Activated naive CD4-positive, alpha-beta T cell treated with anti-CD3 and anti-CD28 coated beads, Interleukin-2, amount 50 U/mL, for 24 hours (primary cell): ENCODE results near the gene BPIFA1.
A peak's percentile ranks its signal among the peaks of the same experiment; 100 is the strongest.

ENCODE experiments used
- H3K27ac Mint-ChIP-seq: one replicate; pipeline ENCODE4 v1.8.0; 2021; ENCODE audit warnings: mild to moderate bottlenecking, mixed read lengths
- H3K27me3 Mint-ChIP-seq: one replicate; pipeline ENCODE4 v1.8.0; 2021; ENCODE audit warnings: mixed read lengths
- H3K36me3 Mint-ChIP-seq: one replicate; pipeline ENCODE4 v1.8.0; 2021; ENCODE audit warnings: mixed read lengths
- H3K4me1 Mint-ChIP-seq: one replicate; pipeline ENCODE4 v1.8.0; 2021; ENCODE audit warnings: mixed read lengths
- H3K4me3 Mint-ChIP-seq: one replicate; pipeline ENCODE4 v1.8.0; 2021; ENCODE audit warnings: mild to moderate bottlenecking, mixed read lengths
- H3K9me3 Mint-ChIP-seq: one replicate; pipeline ENCODE4 v1.8.0; 2021; ENCODE audit warnings: mixed read lengths

Gene BPIFA1

DNA sequence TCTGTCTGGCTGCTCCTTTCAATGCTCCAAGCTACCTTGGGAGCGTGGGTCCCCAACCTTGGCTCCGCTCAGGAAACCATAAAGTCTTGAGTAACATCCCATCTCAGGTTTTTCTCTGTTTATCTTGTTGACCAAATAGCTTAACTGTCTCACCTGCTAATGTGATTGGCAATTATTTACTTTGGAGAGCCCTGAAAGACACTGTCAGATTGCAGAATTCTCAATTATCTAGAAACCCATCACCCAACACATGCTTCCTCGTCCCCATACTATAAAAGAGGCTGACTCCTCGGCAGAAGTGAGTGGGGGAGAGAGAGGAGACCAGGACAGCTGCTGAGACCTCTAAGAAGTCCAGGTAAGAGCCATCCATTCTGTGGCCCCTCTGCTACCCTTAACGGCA is at the start of gene BPIFA1:
BPIFA1 (plus strand) TSS at position 301 of the 400 bp plus-strand sequence. CDS start 1,716 bp downstream, outside the sequence.
- Mint-ChIP-seq H3K27me3 (no peaks in the 10 kb centered on the region), H3K27ac (peak within 1 kb of the TSS; percentile 46), H3K36me3 (no peaks in the 10 kb centered on the region), H3K9me3 (no peaks in the 10 kb centered on the region), H3K4me1 (peaks cover 16% of the 10 kb centered on the region), H3K4me3 (no peak within 1 kb of the TSS)

DNA sequence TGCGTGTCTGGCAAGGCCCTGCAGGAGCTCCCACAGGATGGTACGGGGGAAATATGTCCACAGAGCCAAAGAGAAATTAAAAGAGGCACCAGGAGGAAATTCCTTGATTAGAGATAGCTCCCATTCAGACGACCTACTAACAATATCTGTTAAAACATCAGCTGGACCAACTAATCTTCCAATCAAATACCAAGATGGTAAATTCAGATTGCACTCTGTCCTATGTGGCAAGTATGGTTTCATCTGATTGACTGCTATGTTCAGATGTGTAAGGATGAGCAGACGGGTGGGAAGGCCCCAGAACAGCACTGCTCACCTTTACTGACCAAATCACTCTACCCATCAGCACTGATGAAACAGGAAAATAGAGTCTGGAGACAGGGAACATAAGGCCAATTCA is 48.3 kb upstream of the BPIFA1 start:
- H3K27ac Mint-ChIP-seq: no peak overlapping the region
- no peaks in the 10 kb centered on the region for H3K27me3 Mint-ChIP-seq
- no peaks in the 10 kb centered on the region for H3K36me3 Mint-ChIP-seq

DNA sequence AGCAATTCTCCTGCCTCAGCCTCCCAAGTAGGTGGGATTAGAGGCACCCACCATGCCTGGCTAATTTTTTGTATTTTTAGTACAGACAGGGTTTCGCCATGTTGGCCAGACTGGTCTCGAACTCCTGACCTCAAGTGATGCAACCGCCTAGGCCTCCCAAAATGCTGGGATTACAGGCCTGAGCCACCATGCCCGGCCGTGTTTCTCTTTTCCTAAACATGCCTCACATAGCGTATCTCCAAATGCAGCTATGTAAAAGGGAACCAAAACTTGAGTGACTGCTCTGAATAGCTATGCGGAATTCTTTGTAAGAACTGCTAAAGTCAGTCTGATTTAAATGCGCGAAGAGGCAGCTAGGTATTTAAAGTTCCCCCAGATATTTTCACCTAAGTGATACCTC is 47.4 kb upstream of the BPIFA1 start:
- H3K4me3 Mint-ChIP-seq: no peak overlapping the region
- no peaks in the 10 kb centered on the region for H3K27me3 Mint-ChIP-seq

More for the DNA sequence above, 48.3 kb upstream of the BPIFA1 start:
- H3K4me1 Mint-ChIP-seq: no peaks in the 10 kb centered on the region
- H3K9me3 Mint-ChIP-seq: no peaks in the 10 kb centered on the region
- H3K4me3 Mint-ChIP-seq: no peak overlapping the region

DNA sequence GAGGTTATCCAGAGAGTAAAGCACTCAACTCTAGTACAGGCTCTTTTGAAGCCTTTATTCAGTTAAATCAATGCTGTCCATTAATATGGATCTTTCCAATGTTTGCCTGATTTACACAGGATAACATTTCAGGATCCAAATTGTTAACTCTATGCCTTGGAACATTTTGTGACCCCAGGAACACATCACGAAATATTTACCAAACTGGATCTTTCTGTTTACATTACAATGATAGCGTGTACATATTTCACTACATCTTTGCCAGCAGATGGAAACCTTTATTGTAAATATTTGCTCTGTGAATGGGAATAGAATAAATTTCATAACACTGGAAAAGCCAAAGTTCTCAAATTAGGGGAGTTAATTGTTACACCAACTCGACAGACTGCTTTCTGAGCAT is 44.3 kb upstream of the BPIFA1 start:
- H3K36me3 Mint-ChIP-seq: no peaks in the 10 kb centered on the region
- H3K4me3 Mint-ChIP-seq: no peak overlapping the region
- H3K9me3 Mint-ChIP-seq: no peaks in the 10 kb centered on the region
- no peak overlapping the region for H3K27ac Mint-ChIP-seq
- H3K4me1 Mint-ChIP-seq: peaks cover 10% of the 10 kb centered on the region
- H3K27me3 Mint-ChIP-seq: no peaks in the 10 kb centered on the region

More for the DNA sequence above, 47.4 kb upstream of the BPIFA1 start:
- no peaks in the 10 kb centered on the region for H3K4me1 Mint-ChIP-seq
- no peaks in the 10 kb centered on the region for H3K9me3 Mint-ChIP-seq
- H3K27ac Mint-ChIP-seq: no peak overlapping the region
- H3K36me3 Mint-ChIP-seq: no peaks in the 10 kb centered on the region

DNA sequence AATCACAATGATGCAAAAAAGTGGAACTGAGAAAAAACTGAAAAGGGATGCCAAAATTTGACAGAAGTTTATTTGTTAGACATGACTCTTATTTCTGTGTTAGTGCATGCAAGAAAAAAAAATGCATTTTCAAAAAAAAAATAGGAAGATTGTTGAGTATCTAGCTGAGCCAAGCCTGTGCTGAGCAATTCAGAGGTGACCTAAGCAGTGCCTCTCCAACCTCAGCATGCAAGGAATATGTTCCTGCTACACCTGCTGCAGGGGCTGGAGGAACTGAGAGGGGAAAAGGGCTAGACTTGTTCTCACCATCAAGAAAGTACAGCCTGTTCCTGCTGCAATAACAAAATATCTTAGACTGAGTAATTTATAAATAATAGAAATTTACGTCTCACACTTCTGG is 43.8 kb upstream of the BPIFA1 start:
- Mint-ChIP-seq H3K4me3 (no peak overlapping the region), H3K4me1 (peaks cover 10% of the 10 kb centered on the region), H3K27me3 (no peaks in the 10 kb centered on the region), H3K9me3 (no peaks in the 10 kb centered on the region), H3K36me3 (no peaks in the 10 kb centered on the region), H3K27ac (no peak overlapping the region)

DNA sequence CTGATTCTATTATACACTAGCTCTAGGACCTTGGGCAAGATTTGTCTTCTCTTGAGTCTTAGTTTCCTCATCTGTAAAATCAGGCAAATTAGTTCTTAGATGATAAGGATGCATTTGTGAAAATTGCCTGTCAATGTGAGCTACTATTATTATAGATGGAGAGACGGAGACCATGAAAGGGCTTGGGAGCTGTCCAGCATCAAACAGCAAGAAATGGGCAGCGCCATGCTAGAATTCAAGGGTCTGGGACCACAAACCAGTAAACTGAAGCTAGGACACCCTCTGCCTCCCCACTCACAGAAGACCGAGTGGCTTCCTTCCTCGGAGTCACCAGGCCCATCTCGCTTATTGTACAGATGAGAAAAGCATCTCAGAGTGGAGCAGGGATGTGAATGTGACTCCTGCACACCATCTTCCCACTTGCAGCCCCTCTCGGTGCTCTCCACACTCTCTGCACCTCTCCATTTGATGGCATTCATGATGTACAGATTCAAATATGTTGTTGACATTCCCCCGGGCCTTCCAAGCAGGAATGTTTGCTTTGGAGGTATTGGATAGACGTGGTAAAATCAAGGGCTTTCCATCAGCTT is 42.8 kb upstream of the BPIFA1 start:
- Mint-ChIP-seq H3K4me3 (no peak overlapping the region), H3K27me3 (no peaks in the 10 kb centered on the region), H3K36me3 (no peaks in the 10 kb centered on the region), H3K27ac (no peak overlapping the region), H3K9me3 (no peaks in the 10 kb centered on the region), H3K4me1 (peaks cover 10% of the 10 kb centered on the region)

DNA sequence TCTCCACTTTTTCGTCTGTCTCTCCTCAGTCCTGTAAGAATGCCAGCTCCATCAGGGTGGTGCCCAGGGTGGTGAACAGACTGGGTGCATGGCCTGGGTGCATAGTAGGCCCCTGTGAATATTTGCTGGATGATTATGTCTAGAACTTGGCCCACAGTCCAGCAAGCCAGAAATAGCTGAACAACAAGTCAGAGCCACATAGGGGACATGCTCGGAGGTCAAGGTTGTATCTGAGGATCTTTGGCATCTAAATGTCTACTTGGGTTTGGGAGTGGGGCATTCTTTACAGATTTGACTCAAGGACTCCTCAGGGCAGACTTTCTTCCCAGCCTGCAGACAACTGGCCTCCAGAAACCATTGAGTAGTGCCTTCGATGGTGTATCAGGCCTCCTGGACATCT is 36.8 kb upstream of the BPIFA1 start:
- H3K9me3 Mint-ChIP-seq: no peaks in the 10 kb centered on the region
- H3K36me3 Mint-ChIP-seq: no peaks in the 10 kb centered on the region
- no peak overlapping the region for H3K27ac Mint-ChIP-seq
- H3K27me3 Mint-ChIP-seq: peaks cover 5% of the 10 kb centered on the region
- H3K4me3 Mint-ChIP-seq: no peak overlapping the region
- H3K4me1 Mint-ChIP-seq: peaks cover 10% of the 10 kb centered on the region

DNA sequence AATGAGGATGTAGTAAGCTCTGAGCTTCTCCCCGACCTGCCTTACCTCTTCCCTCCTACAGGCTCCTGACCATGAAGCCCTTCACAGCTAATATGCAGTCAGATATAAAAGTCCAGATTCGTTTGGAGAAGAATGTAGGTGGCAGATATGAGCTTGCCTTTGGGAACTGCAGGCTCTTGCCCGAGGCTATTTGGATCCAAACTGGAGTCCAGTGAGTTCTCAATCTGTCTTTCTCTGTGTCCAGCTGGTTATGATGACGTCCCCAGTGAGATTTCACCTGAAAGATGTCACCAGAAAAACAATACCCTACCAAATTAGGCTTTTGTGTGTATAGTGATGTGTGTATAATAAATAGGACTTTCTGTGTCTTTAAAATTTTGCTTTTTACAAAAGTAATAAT is 33.3 kb upstream of the BPIFA1 start:
- H3K4me3 Mint-ChIP-seq: no peak overlapping the region
- no peaks in the 10 kb centered on the region for H3K36me3 Mint-ChIP-seq
- H3K27me3 Mint-ChIP-seq: peaks cover 8% of the 10 kb centered on the region
- no peaks in the 10 kb centered on the region for H3K4me1 Mint-ChIP-seq
- H3K27ac Mint-ChIP-seq: no peak overlapping the region
- H3K9me3 Mint-ChIP-seq: no peaks in the 10 kb centered on the region

DNA sequence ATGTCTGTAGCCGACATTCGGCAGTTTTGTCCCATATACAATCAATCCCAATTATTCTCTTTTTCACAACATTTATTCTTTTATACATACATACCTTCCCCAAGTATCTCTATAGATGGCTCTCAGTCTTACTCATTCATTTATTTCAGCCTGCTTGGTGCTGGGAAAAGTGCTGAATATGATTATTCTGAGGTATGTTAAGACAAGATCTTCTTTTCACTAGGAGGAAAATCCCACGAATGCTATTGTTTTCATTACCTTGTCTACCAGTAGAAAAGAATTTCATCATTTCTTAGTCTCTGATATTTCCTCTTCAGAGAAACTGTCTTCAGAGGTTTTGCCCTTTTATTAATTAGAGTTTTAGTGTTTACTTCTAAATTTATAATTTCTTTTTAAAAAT is 32.4 kb upstream of the BPIFA1 start:
- no peaks in the 10 kb centered on the region for H3K36me3 Mint-ChIP-seq
- H3K4me3 Mint-ChIP-seq: no peak overlapping the region
- no peaks in the 10 kb centered on the region for H3K9me3 Mint-ChIP-seq
- peaks cover 15% of the 10 kb centered on the region for H3K27me3 Mint-ChIP-seq
- no peaks in the 10 kb centered on the region for H3K4me1 Mint-ChIP-seq
- no peak overlapping the region for H3K27ac Mint-ChIP-seq

DNA sequence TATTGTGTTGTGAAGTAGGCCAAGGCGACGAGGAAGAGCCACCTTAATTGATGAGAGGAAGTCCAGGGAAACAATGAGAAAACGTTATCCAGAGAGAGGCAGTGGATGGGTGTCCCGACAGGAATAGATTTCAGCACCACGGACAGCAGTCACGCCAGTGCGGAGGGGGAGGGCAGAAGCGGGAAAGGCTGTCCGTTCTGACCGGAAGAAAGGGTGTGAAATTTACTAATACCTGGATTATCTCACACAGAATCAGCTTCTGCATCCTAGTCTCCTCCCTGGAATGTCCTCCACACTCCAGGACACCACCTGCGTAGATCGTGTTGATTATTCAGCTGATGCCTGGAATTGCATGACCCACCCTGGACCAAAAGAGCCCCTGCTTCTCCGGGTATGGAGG is 26.0 kb upstream of the BPIFA1 start:
- no peak overlapping the region for H3K4me3 Mint-ChIP-seq
- H3K9me3 Mint-ChIP-seq: no peaks in the 10 kb centered on the region
- no peak overlapping the region for H3K27ac Mint-ChIP-seq
- H3K27me3 Mint-ChIP-seq: peaks cover 25% of the 10 kb centered on the region
- no peaks in the 10 kb centered on the region for H3K4me1 Mint-ChIP-seq
- no peaks in the 10 kb centered on the region for H3K36me3 Mint-ChIP-seq

DNA sequence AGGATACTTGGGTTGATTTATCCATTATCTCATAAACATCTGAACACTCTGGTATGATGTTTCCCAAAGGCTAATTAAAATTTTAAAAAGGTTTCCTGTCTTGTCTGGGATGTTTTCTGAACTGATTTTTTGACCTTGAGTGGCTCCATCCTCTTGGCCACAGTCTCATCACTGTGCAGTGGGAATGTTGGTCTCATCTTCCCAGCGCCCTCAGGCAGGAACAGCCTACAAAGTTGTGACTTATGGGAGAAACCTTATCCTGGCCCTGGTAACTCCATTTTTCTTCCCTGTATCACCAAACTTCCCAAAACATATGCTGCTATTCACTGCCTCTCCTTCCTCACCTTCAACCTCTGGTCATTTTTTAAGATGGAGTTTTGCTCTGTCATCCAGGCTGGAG is 25.4 kb upstream of the BPIFA1 start:
- Mint-ChIP-seq H3K4me3 (no peak overlapping the region), H3K4me1 (no peaks in the 10 kb centered on the region), H3K36me3 (no peaks in the 10 kb centered on the region), H3K9me3 (no peaks in the 10 kb centered on the region), H3K27ac (no peak overlapping the region), H3K27me3 (peaks cover 26% of the 10 kb centered on the region)

DNA sequence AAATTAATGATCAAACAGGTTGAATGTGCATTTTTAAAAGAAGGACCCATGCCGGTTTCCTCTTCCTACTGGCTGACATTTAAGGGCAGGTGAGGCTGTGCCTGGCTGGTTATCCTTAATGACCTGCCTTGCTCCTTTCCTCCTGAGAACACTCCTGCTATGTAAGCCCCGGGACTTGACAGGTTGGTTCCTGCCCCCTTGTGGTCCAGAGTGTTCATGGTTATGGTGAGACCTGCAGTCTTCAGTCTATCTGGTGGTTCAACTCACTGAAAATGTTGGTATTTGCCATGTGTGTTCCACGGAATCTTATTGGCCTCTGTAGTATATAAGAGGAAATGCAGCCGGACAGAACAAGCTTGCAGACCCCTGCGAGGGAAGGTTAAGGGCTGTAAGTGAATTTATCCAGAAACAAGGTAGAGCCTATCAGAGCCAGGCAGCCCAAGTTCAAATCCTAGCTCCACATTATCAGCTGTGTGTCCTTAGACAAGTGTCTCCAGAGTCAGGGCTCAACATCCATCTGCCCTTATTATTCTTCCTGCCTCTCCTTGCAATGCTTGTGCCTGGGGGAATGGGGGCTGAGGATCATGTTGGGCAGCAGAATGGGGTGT is 23.9 kb upstream of the BPIFA1 start:
- Mint-ChIP-seq H3K36me3 (no peaks in the 10 kb centered on the region), H3K27me3 (peaks cover 26% of the 10 kb centered on the region), H3K4me1 (no peaks in the 10 kb centered on the region), H3K9me3 (no peaks in the 10 kb centered on the region), H3K27ac (no peak overlapping the region), H3K4me3 (no peak overlapping the region)

DNA sequence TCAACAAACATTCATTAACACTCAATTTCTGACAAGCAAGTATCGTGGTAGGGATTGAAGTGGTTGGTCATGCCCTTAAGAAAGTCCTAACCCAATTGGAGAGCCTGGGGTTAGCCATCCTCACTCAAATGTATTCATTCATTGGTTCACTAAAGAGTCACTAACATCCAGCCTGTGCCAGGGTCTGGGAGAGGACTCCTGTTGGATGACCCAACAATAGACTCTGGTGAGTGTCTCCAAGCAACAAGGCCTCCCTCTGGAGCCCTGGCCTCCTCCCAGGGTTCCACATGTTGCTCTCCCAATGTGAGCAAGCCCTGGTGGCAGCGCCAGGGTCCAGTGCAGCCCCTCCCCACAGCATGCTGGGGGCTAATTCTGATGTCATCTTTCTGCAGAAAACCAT is 18.7 kb upstream of the BPIFA1 start, which contains the start of gene BPIFA3:
BPIFA3 (plus strand) TSS at position 301 of the 400 bp plus-strand sequence. CDS start 185 bp downstream, outside the sequence.
- H3K36me3 Mint-ChIP-seq: no peaks in the 10 kb centered on the region
- no peak within 1 kb of the TSS for H3K27ac Mint-ChIP-seq

DNA sequence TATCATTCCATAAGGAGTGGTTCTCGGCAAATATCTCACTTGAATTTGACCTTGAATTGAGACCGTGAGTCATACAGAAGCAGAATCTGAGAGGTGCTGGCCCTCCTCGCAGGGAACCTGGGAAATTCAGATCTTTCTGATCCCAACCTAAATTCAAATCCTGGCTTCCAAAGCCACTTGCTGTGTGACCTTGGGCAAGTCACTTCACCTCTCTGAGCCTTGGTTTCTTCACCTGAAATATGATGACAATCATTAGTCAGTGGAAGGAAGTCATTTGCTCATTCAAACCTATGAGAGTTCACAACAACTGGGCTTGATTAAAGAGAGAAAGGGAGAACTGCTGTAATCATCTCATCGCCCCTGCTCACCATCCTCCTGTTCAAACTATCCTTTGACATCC is 11.4 kb upstream of the BPIFA1 start:
- H3K4me1 Mint-ChIP-seq: no peaks in the 10 kb centered on the region
- no peaks in the 10 kb centered on the region for H3K9me3 Mint-ChIP-seq
- no peak overlapping the region for H3K4me3 Mint-ChIP-seq
- no peaks in the 10 kb centered on the region for H3K36me3 Mint-ChIP-seq
- H3K27ac Mint-ChIP-seq: no peak overlapping the region
- H3K27me3 Mint-ChIP-seq: peaks cover 5% of the 10 kb centered on the region

More for the DNA sequence above, 18.7 kb upstream of the BPIFA1 start, which contains the start of gene BPIFA3:
- Mint-ChIP-seq H3K4me3 (no peak within 1 kb of the TSS), H3K9me3 (no peaks in the 10 kb centered on the region), H3K4me1 (no peaks in the 10 kb centered on the region), H3K27me3 (peaks cover 9% of the 10 kb centered on the region)

DNA sequence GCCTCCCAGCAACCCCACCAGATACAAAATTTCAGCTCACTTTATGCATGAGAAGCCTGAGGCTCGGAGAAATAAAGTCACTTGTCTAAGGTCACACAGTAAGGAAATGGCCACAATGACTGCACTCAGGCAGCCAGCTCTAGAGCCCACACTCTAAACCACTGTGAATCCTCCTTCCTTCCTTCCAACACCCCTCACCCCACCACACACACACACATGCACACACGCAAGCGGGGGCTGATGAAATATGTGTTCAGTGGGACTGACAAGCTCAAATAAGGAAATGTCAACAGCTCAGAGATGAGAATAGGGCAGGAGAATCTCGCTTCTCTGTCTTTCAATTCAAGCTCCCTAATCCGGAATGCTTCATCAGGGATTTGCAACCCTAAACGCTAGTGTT is 6.0 kb upstream of the BPIFA1 start:
- Mint-ChIP-seq H3K9me3 (no peaks in the 10 kb centered on the region), H3K4me3 (no peak overlapping the region), H3K27ac (no peak overlapping the region), H3K36me3 (no peaks in the 10 kb centered on the region), H3K4me1 (peaks cover 16% of the 10 kb centered on the region), H3K27me3 (peaks cover 5% of the 10 kb centered on the region)

DNA sequence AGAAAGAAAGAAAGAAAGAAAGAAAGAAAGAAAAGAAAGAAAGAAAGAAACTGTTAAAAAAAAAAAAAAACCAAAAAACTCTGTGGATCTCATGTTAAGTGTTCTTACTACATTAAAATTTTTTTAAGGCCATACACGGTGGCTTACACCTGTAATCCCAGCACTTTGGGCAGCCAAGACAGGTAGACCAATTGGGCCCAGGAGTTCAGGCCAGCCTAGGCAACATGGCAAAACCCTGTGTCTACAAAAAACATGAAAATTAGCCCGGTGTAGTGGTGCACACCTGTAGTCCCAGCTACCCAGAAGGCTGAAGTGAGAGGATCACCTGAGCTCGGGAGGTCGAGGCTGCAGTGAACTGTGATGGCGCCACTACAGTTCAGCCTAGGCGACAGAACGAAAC is 4.6 kb upstream of the BPIFA1 start:
- no peak overlapping the region for H3K4me3 Mint-ChIP-seq
- no peaks in the 10 kb centered on the region for H3K27me3 Mint-ChIP-seq
- H3K36me3 Mint-ChIP-seq: no peaks in the 10 kb centered on the region
- no peak overlapping the region for H3K27ac Mint-ChIP-seq
- H3K9me3 Mint-ChIP-seq: no peaks in the 10 kb centered on the region
- H3K4me1 Mint-ChIP-seq: peaks cover 16% of the 10 kb centered on the region
